SK-N-MC (cell line): Measurements from ENCODE around the gene NAPSA.
A peak's percentile ranks its signal among the peaks of the same experiment; 100 is the strongest.
"Not testable (repeated sequence)": the region's sequence is repeated elsewhere in the genome, so short reads cannot be mapped to it uniquely, and the experiment has no call there.

Experiments
- DNase-seq: peaks from one replicate; pipeline ENCODE4 v3.0.0-alpha.2; 2011; ENCODE audit warnings: low read depth, low spot score
- H3K27ac ChIP-seq: fragments of 200-600 bp; sonication (generic); 2 replicates; pipeline ENCODE4 v1.5.1; 2016; ENCODE audit warnings: mixed run types
- H3K36me3 ChIP-seq: fragments of 200-600 bp; sonication (generic); 2 replicates; pipeline ENCODE4 v1.6.1; 2017; ENCODE audit warnings: antibody characterized with exemption, low read length, mixed read lengths; ENCODE audit not compliant: insufficient read depth
- H3K4me3 ChIP-seq: fragments of 200-600 bp; sonication (generic); 2 replicates; pipeline ENCODE4 v1.5.1; 2016
- H3K9ac ChIP-seq: fragments of 200-600 bp; sonication (generic); 2 replicates; pipeline ENCODE4 v1.8.0; 2017; ENCODE audit warnings: mixed run types, mixed read lengths; ENCODE audit not compliant: insufficient read length
- H3K9me3 ChIP-seq: fragments of 200-600 bp; sonication (generic); 2 replicates; pipeline ENCODE4 v1.6.1; 2017; ENCODE audit warnings: low read depth, mild to moderate bottlenecking, antibody characterized with exemption, low read length, moderate library complexity, mixed read lengths
- EZH2 ChIP-seq: fragments of 200-600 bp; sonication (generic); IDR thresholded peaks from one replicate; pipeline ENCODE4 v1.6.1; 2017; ENCODE audit warnings: antibody characterized with exemption
- FOXP2 ChIP-seq: optimal IDR thresholded peaks from 2 replicates; pipeline ENCODE3; 2011; ENCODE audit warnings: mild to moderate bottlenecking, moderate library complexity; ENCODE audit not compliant: insufficient read depth; ENCODE audit errors: extremely low read length, control extremely low read depth
- POLR2AphosphoS5 ChIP-seq: IDR thresholded peaks from 2 replicates; pipeline ENCODE4 v1.6.1; 2012; ENCODE audit warnings: mild to moderate bottlenecking, low read depth, low read length, borderline replicate concordance

The NAPSA gene

DNA sequence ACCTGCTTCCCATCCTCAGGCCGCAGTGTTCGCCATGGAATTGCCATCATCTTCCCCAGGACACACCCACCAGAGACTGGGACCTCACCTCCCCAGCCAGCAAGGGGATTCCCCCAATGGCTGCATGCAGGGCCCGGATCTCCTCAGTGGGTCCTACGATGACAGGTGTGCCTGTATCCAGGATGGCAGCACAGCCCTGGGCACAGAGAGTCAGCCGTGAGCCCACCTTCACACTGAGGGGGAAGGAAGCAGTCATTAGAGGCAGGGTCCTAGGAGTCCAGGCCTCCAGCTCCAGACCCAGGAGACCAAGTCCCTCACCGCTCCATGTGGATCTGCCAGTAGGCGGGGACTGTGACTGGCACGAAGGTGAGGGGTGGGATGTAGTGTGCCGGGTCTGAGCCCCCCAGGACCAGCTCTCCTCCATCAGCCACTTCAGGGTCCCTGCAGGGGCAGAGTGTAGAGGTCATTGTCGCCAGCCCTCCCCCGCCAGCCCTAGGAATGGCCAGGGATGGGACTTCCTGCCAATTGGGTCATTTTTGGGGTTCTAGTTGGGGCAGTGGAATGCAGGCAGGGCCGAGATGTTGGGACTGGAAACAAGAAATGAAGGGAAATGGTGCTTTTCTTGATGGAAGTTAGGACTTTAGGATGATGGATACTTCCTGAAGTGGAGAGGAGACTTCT lies 30.6 kb downstream of the NAPSA start:
- H3K36me3 ChIP-seq: no peaks in the 10 kb centered on the region
- H3K9ac ChIP-seq: no peak overlapping the region
- no peak for DNase-seq
- H3K27ac ChIP-seq: no peak overlapping the region
- H3K9me3 ChIP-seq: no peaks in the 10 kb centered on the region
- TF ChIP-seq POLR2AphosphoS5: no peak
- H3K4me3 ChIP-seq: no peak overlapping the region

DNA sequence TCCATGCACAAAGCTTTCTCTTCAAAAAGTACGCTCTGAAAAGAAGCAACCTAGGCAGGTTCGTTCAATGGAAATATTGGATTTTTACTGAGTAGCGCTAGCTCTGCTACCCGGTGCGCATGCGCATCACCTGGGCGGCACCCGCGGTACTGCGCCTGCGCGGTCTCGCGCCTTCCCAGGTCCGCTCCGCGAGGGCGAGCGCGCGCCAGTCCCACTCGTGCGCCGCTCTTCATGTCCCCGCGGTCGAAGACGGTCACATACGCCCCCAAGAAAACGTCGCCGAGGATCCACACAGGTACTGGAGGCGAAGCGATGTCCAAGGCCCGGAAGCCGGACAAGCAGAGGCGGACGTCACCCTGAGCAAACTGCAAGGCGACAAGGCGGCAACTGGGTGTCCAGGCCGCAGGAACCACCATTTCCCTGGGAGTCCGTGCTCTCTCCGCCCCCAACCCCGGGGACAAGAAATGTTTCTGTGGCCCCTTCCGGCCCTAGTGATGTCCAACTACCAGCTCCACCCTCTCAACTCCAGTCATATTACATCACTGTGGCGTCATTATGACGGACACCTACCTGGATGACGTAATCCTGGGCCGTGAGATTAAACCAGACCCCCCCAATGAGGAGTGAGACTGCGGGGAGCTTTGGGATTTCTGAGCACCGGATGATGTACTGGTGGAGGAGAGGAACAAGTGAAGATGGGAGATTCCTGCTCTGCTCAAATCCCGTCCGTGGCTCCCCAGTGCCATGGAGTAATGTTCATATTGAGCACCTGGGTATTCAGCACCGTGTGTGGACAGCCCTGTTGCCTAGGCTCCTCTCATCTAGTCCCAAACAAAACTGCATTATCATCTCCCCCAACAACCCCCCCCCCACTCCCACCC lies 31.5 kb downstream of the NAPSA start:
- no peaks in the 10 kb centered on the region for H3K9me3 ChIP-seq
- DNase-seq: no peak
- H3K36me3 ChIP-seq: no peaks in the 10 kb centered on the region
- peak overlapping the region; percentile 84 for H3K4me3 ChIP-seq
- H3K9ac ChIP-seq: peak overlapping the region; percentile 21
- peak; percentile 60; the same call in 1 of the 2 replicates for TF ChIP-seq POLR2AphosphoS5
- no peak for TF ChIP-seq EZH2
- H3K27ac ChIP-seq: no peak overlapping the region

DNA sequence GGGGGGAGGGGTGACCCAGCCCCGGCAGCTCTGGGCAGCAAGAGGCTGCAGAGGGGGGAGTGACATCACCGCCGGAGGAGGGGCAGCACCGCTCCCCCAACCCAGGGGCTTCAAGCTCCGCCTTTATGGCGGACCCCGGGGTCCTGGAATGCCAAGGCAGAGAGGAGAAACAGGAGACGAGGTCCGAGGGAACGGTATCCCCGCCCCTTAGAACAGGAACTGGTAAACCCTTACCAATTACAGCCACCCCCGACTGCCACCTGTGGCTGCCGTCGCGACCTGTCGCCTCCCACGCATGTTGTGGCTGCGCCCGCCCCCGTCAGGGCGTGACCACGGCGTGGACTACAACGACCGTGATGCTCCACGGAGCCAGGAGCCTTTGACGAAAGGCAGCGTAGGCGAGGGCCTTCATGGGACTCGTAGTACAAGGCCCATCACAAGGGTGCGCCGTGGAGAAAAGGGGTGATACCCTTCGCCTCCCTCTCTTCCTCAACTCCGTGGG lies 32.2 kb downstream of the NAPSA start:
- H3K27ac ChIP-seq: no peak overlapping the region
- peak overlapping the region; percentile 84 for H3K4me3 ChIP-seq
- DNase-seq: peak; percentile 45
- H3K9ac ChIP-seq: peak overlapping the region; percentile 21
- TF ChIP-seq EZH2 (no peak), POLR2AphosphoS5 (no peak), FOXP2 (no peak)
- H3K36me3 ChIP-seq: no peaks in the 10 kb centered on the region
- H3K9me3 ChIP-seq: no peaks in the 10 kb centered on the region

DNA sequence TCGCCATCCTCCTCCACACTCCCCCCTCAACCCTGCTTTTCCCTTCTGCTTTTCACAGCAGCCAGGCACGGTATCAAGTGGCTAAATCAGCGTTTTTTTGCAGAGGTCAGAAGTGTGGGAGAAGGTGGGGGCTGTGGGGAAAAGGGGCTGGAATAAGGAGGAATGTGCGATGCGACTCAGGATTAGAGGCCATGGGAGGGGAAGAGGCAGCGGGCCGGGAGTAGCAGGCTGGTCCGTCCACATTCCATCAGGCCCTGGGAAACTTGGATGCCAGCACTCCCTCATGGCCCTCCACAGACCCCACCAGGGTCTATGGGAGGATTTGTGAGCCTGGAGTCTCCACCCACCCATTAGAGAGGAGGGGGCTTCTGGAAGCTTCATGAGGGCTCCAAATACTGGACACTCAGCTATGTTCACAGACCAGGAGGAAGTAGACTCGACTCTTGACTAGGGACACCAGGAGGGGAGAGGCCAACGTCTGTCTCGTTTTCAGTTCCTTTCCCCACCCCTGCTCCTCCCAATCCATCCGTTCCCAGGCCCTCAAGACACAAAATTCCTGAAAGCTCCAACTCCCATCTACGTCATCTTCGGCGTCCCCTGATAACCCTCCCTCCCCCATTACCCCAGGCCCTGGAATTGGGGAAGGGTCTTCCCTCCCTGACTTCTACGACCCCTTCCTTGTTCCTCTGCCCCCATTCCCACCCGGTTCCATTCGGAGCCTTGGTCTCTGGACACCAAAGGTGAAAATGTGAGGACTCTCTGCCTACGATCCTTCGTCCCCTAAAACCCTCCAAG lies 33.0 kb downstream of the NAPSA start:
- Histone ChIP-seq H3K9me3 (no peaks in the 10 kb centered on the region), H3K36me3 (no peaks in the 10 kb centered on the region), H3K9ac (no peak overlapping the region), H3K27ac (no peak overlapping the region), H3K4me3 (no peak overlapping the region; the same call in 1 of the 2 replicates)
- DNase-seq: no peak
- TF ChIP-seq POLR2AphosphoS5: no peak
- TF ChIP-seq EZH2: no peak
- TF ChIP-seq FOXP2: no peak

DNA sequence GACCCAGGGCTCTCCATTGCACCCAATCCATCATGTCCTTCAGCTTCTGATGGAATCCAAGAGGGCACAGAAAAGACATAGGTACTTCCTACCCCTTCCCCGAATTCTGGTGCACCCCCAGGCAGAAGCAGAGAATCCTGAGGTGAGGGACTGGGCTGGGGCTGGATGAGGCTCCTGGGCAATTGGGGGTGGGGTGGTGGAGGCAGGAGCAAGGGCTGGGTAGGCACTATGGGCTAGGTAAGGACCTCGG lies 33.5 kb downstream of the NAPSA start:
- no peaks in the 10 kb centered on the region for H3K9me3 ChIP-seq
- H3K36me3 ChIP-seq: no peaks in the 10 kb centered on the region
- no peak overlapping the region for H3K4me3 ChIP-seq
- no peak overlapping the region for H3K9ac ChIP-seq
- no peak overlapping the region for H3K27ac ChIP-seq
- DNase-seq: no peak
- TF ChIP-seq FOXP2 (no peak), POLR2AphosphoS5 (no peak), EZH2 (no peak)

DNA sequence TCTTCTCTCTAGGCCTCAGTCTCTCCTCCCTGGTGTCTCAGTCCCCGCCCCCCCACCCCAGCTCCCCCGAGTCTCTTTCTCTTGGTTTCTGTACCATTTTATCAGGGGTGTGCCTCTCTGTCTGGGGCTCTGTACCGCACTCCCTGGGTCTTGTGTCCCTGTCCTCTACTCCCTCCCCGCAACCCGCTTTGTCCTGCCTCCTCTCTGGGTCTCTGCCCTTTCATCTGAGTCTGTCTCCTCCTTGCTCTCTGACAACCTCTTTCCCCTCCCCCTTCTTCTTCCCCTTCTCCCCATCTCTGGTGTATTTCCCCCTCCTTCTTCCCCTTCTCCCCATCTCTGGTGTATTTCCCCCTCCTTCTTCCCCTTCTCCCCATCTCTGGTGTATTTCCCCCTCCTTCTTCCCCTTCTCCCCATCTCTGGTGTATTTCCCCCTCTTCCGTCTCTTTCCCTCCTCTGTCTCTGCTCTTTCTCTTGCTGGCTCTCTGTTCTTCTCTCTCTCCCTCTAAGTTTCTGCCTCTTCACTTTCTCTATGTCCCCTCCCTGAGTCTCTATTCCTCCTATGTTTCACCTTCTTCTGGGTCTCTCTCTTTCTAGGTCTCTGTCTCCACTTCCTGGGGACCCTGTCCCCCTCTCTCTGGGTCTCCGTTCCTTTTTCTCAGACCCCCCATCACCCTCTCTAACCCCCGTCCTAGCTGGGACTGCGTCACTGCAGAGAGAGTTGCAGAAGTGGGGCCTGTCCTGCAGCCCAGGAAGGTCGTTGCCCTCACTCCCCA lies 34.0 kb downstream of the NAPSA start:
- no peak for TF ChIP-seq FOXP2
- TF ChIP-seq POLR2AphosphoS5: no peak
- TF ChIP-seq EZH2: no peak
- peak overlapping the region; percentile 67 for H3K4me3 ChIP-seq
- no peak overlapping the region for H3K9ac ChIP-seq
- H3K36me3 ChIP-seq: no peaks in the 10 kb centered on the region
- no peak for DNase-seq
- no peaks in the 10 kb centered on the region for H3K9me3 ChIP-seq
- H3K27ac ChIP-seq: no peak overlapping the region

DNA sequence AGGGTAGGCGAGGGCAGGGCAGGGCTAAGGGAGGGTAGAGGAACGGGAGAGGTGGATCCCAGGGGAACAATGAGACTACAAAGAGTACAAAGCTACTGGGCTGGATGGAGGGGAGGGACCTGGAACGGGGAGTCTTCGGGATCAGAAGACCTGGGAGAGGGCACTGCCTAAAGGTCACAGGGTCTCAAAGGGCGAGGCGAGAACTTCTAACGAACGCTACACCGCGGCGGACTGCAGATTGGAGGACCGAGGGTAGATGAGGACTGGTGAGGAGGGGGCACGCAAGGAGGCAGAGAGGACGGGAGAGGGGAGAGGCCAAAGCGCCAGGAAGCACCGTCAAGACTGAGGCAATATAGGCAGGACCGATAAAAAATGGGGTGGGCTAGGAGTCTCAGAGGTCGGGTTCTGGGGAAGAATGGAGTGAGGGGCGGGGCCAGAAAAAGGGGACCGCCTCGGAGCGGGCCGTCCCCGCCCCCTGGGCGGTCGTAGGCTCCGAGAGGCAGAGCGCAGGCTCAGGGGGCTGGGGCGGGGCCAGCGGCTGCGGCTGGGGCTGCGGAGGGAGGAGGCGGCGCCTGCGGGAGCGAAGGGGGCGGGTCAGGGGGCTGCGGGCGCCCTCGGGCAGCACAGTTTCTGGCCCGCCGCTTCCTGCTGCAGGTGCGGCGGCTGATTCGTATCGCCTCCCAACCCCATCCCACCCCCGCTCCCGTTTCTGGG lies 34.9 kb downstream of the NAPSA start:
- TF ChIP-seq EZH2: no peak
- TF ChIP-seq FOXP2: no peak
- TF ChIP-seq POLR2AphosphoS5: no peak
- Histone ChIP-seq H3K4me3 (peak overlapping the region; percentile 67), H3K9ac (no peak overlapping the region), H3K27ac (no peak overlapping the region), H3K36me3 (no peaks in the 10 kb centered on the region), H3K9me3 (no peaks in the 10 kb centered on the region)
- DNase-seq: no peak

DNA sequence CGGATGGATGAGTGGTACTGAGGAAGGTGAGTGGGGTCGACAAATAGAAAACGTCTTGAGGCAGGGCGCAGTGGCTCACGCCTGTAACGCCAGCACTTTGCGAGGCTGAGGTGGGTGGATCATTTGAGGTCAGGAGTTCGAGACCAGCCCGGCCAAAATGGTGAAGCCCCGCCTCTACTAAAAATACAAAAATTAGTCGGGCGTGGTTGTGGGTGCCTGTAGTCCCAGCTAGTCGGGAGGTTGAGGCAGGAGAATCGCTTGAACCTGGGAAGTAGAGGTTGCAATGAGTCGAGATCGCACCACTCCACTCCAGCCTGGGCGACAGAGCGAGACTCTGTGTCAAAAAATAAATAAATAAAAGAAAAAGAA lies 35.5 kb downstream of the NAPSA start:
- not testable (repeated sequence) for H3K9ac ChIP-seq, DNase-seq, H3K9me3 ChIP-seq, H3K27ac ChIP-seq, H3K36me3 ChIP-seq
- peak overlapping the region; percentile 68 for H3K4me3 ChIP-seq
